HG03280 (cell line): Measurements from ENCODE around the gene ARFRP1.
"Not testable (repeated sequence)": the region's sequence is repeated elsewhere in the genome, so short reads cannot be mapped to it uniquely, and the experiment has no call there.

Source experiments
- ATAC-seq: cut with Tn5 transposase; IDR thresholded peaks from one replicate; pipeline ENCODE4 v1.9.1; 2021; ENCODE audit warnings: mild to moderate bottlenecking, moderate library complexity; ENCODE audit not compliant: unreplicated experiment

Gene ARFRP1

GRCh38 chr20:63733579-63734081, 25.9 kb upstream of the ARFRP1 start:
- no peak for ATAC-seq

- ATAC-seq, result no peak
Observed at GRCh38 chr20:63733117-63733516, 25.3 kb upstream of the ARFRP1 start.

DNA sequence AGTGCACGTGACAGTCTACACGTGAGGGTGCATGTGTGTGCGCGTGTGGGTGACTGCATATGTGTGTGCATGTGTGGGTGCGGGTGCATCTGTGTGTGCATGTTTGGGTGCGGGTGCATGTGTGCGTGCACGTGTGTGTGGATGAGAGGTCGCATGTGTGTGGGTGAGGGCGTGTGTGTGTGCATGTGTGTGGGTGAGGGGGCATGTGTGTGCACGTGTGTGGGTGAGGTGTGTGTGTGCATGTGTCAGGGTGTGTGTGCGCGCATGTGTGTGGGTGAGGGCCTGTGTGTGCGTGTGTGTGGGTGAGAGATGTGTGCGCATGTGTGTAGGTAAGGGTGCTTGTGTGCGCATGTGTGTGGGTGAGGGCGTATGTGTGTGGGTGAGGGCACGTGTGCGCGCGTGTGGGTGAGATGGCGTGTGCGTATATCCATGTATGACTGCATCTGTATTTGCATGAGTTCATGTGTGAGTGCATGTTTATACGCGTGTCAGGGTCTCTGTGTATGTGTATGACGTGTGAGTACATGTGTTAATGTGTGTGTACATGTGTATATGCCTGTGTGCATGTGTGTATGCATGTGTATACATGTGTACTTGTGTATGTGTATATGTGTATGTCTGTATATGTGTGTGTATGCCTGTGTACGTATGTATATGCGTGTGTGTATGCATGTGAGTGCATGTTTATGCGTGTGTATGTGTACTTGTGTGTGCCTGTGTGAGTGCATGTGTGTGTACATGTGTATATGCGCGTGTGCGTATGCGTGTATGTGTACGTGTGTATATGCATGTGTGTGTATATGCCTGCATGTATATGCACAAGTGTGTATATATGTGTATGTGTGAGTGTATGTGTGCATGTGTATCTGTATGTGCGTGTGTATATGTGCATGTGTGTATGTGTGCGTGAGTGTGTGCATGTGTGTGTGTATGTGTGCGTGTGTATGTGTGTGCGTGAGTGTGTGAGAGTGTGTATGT, 24.6 kb upstream of the ARFRP1 start:
- no peak for ATAC-seq

GRCh38 chr20:63731410-63731809, 23.6 kb upstream of the ARFRP1 start:
- ATAC-seq, result no peak

DNA sequence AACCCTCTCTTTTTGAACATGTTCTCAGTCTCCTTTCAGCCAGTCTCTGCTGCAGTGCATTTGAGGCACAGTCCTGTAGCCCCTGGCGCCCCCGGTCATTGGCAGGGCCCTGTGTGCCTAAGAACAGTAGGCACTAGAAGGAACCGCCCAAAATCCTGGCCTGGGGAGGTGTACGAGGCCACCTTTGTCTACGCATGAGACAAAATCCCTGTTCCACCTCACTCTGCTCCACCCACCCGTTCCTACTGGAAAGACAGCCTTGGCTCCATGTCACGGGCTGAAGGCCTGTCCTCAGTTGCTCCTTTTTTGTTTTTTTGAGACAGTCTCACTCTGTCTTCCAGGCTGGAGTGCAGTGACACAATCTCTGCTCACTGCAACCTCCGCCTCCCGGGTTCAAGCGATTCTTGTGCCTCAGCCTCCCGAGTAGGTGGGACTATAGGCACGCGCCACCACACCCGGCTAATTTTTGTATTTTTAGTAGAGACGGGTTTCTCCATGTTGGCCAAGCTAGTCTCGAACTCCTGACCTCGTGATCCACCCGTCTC, 22.5 kb upstream of the ARFRP1 start:
- ATAC-seq, result not testable (repeated sequence)

DNA sequence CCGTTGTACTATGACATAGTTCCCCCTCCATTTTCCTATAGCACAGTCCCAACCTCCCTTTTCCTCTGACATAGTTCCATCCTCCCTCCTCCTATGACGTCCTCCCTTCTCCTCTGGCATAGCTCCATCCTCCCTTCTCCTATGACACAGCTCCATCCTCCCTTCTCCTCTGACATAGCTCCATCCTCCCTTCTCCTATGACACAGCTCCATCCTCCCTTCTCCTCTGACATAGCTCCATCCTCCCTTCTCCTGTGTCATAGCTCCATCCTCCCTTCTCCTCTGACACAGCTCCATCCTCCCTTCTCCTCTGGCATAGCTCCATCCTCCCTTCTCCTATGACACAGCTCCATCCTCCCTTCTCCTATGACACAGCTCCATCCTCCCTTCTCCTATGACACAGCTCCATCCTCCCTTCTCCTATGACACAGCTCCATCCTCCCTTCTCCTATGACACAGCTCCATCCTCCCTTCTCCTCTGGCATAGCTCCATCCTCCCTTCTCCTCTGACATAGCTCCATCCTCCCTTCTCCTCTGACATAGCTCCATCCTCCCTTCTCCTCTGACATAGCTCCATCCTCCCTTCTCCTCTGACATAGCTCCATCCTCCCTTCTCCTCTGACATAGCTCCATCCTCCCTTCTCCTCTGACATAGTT, 15.3 kb upstream of the ARFRP1 start:
- not testable (repeated sequence) for ATAC-seq

DNA sequence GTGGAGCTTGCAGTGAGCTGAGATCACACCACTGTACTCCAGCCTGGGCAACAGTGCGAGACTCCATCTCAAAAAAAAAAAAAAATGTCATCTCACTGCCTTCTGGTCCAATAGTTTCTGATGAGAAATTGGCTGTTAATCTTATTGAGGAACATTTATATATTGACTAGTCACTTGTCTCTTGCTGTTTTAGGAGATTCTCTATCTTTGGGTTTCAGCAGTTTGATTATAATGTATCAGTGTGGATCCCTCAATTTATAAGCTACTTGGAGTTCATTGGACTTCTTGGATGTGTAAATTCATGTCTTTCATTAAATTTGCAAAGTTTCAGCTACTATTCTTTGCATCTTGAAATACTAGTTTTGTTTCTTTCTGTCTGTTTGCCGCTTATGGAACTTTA, 11.2 kb upstream of the ARFRP1 start:
- ATAC-seq, result no peak

DNA sequence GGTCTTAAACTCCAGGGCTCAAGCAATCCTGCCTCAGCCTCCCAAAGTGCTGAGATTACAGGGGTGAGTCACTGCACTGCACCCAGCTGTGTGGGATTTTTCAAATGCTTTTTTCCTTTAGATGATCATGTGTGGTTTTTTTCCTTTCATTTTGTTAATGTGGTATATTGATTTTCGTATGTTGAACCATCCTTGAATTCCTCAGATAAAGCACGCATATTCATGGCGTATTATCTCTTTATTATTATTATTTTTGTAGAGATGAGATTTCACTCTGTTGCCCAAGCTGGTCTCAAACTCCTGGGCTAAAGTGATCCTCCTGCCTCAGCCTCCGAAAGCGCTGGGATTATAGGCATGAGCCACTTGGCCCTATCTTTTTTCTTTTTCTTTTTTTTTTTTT, 7.1 kb upstream of the ARFRP1 start:
- no peak for ATAC-seq

- ATAC-seq, result no peak
Observed at GRCh38 chr20:63712191-63712590, 4.4 kb upstream of the ARFRP1 start.

DNA sequence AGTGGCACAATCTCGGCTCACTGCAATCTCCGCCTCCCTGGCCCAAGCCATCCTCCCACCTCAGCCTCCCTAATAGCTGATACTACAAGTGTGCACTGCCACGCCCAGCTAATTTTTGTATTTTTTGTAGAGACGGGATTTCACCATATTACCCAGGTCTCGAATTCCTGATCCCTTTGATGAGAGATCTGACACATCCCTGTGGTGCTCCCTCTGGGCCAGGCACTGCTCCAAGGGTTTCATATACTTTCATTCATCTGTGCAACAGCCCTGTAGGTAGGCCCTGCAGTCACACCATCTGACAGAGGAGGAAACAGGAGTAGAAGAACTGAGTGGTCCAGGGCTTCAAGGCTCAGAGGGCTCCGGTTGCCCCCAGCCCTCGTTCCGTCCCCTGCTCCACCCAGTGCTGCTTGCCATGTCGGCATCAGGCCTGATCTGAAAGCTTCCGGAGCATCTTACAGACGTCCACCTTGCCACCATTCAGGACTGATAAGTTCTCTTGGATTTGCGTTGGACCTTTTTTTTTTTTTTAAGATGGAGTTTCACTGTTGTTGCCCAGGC, 3.4 kb upstream of the ARFRP1 start:
- ATAC-seq, result no peak

GRCh38 chr20:63709149-63709527, 1.4 kb upstream of the ARFRP1 start:
- no peak for ATAC-seq

DNA sequence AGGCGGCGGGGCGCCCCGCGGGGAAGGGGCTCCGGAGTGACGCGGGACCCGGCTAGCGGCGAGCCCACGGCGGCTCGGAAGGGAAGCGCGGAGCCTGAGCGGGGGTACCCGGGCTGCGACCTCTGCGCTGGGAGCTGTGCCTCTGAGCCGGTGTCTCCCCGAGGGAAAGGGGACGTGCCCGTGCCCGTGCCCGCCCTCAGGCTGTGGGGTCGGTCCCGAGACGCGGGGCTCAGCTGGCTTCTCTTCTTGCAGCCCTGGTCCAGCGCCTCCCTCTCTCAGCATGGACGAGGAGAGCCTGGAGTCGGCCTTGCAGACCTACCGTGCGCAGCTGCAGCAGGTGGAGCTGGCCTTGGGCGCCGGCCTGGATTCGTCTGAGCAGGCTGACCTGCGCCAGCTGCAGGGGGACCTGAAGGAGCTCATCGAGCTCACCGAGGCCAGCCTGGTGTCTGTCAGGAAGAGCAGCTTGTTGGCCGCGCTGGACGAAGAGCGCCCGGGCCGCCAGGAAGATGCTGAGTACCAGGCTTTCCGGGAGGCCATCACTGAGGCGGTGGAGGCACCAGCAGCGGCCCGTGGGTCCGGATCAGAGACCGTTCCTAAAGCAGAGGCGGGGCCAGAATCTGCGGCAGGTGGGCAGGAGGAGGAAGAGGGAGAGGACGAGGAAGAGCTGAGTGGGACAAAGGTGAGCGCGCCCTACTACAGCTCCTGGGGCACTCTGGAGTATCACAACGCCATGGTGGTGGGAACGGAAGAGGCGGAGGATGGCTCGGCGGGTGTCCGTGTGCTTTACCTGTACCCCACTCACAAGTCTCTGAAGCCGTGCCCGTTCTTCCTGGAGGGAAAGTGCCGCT, 749 bp upstream of the ARFRP1 start:
- peak; percentile 12 for ATAC-seq

DNA sequence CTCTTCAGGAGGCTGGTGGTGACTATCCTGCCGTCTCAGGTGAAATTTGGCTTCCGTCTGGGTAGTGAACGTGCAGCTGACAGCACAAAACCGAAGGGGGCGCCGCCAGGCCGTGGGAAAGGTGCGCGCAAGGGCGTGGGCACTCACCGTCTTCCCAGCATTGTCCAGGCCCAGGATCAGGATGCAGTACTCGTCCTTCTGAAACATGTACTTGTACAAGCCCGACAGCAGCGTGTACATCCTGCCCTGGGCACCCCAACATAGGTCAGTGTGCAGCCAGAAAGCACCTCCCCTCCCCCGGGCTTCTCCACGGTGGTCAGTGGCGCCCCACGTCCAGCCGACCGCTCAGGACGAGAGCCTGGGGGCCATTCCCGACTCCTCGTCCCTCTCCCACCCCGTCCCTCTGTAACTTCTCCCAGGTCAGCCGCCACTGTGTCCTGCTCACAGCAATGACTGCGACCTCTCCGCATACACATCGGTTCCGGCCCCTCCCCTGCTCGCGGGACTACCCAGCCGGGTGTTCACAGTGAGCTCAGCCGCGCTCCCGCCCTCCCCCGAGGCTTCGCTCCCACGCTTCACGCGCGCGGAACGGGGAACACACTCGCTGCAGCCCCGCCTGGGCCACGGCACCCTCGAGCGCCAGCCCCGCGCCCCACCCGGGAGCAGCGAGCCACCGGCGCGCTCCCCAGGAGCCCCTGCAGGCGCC, 771 bp downstream of the ARFRP1 start:
- ATAC-seq, result peak; percentile 22

GRCh38 chr20:63706027-63706695, 1.6 kb downstream of the ARFRP1 start:
- ATAC-seq, result no peak

DNA sequence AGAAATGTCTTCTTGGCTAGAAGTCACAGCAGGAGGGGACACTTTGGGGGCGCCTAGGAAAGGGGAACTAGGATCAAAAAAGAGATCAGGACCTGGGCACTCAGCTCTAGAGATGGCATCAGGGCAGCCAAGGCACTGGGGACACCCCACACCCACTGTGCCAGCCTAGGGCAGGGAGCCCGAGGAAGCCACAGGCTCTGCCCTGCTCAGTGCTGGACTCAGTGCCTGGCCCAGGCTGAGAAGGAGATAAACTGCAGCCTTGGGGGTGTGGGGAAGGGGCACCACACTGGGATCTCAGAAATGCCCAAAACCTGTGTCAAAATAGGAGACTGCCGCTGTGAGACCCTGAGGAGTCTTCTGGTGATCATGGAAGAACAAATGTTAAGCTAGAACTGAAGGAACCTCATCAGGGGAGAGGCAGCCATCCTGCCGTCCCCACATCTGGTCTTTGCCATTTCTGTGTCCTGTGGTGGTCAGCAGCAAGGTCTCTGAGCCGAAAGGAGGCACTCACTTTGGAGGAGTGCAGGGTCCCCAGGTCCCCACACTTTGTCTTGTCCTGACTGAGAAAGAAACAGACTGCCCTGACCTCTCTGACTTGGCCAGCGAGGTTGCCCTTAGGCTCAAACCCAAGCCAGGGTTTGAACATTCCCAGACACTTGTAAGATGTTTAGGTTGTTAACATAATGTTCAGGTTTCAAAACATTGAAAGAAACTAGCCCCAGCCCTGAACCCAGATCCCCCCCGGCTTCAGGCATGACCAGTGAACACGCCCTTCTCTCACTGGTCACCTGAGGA, 2.3 kb downstream of the ARFRP1 start:
- ATAC-seq, result no peak

DNA sequence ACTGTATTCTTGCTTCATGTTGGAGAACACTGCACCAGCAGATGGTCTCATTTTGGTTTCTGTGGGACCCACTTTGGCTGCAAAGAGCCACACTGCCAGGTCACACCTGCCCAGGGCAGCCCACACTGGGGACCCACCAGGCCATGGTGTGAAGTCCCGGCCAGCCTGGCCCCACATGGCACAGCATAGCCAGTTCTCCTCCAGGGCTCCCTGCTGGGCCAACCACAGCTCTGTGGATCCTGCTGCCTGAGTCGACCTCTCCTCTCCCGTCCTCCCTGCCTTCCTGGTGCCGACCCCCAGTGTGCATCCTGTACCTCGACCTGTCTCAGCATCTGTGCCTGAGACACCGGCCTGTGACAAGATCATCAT, 3.0 kb downstream of the ARFRP1 start:
- ATAC-seq, result no peak

DNA sequence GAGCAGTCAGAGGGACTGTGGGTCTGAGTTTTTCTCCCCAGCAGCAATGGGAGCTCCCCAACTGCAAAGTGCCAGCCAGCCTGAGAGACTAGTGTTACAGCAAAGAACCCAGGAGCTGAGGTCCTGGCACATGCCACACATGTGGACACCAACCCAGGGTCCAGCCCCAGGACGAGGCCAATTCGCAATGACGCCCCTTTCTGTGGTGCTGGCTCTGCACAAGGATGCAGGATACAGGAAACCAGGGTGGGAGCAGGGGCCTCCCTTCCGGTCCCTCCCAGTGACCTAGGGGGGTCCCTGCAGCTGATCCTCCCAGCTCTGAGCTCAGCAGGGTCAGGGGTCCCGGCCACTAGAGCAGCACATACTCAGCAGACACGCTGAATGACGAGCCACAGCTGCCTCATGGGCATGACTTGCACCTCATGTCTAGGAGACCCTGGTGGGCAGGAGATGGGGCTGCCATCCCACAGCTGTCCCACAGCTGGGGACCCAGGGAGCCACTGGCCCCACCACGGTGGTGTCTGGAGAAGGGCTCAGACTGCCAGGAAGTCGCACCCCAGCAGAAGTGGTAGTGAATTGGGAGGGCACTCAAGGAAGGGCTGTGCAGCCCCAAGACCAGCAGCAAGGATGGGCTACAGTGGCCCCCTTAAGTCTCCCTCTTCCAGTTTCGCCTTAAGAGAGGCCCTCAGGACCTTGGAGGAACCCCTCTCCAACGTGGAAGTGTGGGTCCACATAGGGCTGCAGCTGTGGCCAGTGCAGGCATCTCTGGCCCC, 3.6 kb downstream of the ARFRP1 start:
- no peak for ATAC-seq

DNA sequence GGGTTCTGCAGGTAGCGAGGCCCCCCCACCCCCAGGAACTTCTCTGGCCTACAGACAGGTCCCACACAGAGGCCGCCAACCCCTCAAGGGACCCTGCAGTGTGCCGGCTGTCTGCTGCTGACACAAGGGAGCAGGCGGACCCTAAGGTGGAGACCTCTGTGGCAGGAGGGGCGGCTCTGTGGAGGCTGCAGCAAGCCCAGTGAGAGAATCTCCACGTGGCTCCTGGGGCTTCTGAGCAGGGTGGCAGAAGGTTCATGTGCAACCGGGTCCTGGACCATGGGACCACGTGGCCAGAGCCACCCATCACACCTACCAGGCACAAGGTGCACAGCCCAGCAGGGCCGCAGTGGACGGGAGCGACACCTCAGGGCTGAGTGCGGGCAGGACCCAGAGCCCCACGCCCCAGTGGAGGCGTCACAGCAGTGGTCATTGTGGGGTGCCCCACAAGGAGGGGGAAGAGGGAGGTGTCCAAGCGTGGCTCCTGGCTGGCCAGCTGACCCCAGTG, 4.3 kb downstream of the ARFRP1 start:
- ATAC-seq, result no peak
